ENCODE measurements around the gene ZNF23. TPM values are rescaled to one million over a fixed set of nuclear protein-coding genes. Genes with fewer than 3 reads are reported as not detected.

The ZNF23 gene
- total RNA-seq, 4 donors from 2014 or later, result 2.4 to 12.8 (median 7.5) TPM

GRCh38 chr16:71448274-71448866 lies 13.7 kb downstream of the ZNF23 start:
- H3K4me3 ChIP-seq, result no peak overlapping the region
- no peak for TF ChIP-seq POLR2A (IDR thresholded peaks at IDR 0.05)
- TF ChIP-seq, protein P1, sequence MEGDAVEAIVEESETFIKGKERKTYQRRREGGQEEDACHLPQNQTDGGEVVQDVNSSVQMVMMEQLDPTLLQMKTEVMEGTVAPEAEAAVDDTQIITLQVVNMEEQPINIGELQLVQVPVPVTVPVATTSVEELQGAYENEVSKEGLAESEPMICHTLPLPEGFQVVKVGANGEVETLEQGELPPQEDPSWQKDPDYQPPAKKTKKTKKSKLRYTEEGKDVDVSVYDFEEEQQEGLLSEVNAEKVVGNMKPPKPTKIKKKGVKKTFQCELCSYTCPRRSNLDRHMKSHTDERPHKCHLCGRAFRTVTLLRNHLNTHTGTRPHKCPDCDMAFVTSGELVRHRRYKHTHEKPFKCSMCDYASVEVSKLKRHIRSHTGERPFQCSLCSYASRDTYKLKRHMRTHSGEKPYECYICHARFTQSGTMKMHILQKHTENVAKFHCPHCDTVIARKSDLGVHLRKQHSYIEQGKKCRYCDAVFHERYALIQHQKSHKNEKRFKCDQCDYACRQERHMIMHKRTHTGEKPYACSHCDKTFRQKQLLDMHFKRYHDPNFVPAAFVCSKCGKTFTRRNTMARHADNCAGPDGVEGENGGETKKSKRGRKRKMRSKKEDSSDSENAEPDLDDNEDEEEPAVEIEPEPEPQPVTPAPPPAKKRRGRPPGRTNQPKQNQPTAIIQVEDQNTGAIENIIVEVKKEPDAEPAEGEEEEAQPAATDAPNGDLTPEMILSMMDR (IDR thresholded peaks at IDR 0.05), result no peak
- peaks cover 0 to 90% of the 10 kb centered on the region in 2 donors for H3K9me3 ChIP-seq
- DNase-seq, result no peak
- H3K36me3 ChIP-seq, result no peaks in the 10 kb centered on the region
- intact Hi-C loops (cut with DNase I; ENCODE audit: low total_unique reads), result no loop called here
- H3K27ac ChIP-seq, result no peak overlapping the region
- no peaks in the 10 kb centered on the region for H3K27me3 ChIP-seq
- no peaks in the 10 kb centered on the region for H3K4me1 ChIP-seq

DNA sequence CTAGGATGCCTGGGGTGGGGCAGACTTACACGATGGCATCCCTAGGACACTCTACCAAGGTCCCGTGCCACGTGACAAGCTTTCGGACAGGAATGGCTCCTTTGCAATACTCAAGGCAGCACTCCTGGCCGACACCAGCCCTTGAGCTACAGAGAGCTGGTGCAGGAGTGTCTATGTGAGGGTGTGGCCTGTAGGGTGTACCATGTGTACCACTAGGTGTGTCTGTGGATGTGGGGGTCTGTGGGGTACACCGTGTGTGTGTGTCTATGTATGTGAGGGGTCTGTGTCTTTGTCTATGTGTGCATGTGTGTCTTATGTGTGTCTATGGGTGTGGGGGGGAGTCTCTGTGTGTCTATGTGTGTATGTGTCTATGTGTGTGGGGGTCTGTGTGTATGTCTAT lies 18.3 kb downstream of the ZNF23 start:
- Histone ChIP-seq H3K27ac (no peak overlapping the region), H3K36me3 (no peaks in the 10 kb centered on the region), H3K4me3 (no peak overlapping the region), H3K9me3 (peaks cover 0 to 48% of the 10 kb centered on the region in 2 donors), H3K27me3 (no peaks in the 10 kb centered on the region), H3K4me1 (no peaks in the 10 kb centered on the region)
- no peak for DNase-seq
- TF ChIP-seq POLR2A (IDR thresholded peaks at IDR 0.05), result no peak
- TF ChIP-seq, protein P1 (IDR thresholded peaks at IDR 0.05), result no peak
- intact Hi-C loops (cut with DNase I; ENCODE audit: low total_unique reads), result no loop called here

GRCh38 chr16:71442051-71442440 lies 20.0 kb downstream of the ZNF23 start, which contains the start of gene TLE7:
Gene TLE7, minus strand, starts transcription at chr16:71442054. Its CDS starts 8,730 bp downstream, at chr16:71433324.
- Histone ChIP-seq H3K9me3 (peaks cover 0 to 31% of the 10 kb centered on the region in 2 donors), H3K27ac (no peak within 1 kb of the TSS), H3K27me3 (no peaks in the 10 kb centered on the region), H3K36me3 (no peaks in the 10 kb centered on the region), H3K4me1 (no peaks in the 10 kb centered on the region), H3K4me3 (no peak within 1 kb of the TSS)
- intact Hi-C loops (cut with DNase I; ENCODE audit: low total_unique reads), result no loop called here
- TF ChIP-seq POLR2A (IDR thresholded peaks at IDR 0.05), result no peak
- TF ChIP-seq, protein P1 (IDR thresholded peaks at IDR 0.05), result no peak
- DNase-seq, result no peak

DNA sequence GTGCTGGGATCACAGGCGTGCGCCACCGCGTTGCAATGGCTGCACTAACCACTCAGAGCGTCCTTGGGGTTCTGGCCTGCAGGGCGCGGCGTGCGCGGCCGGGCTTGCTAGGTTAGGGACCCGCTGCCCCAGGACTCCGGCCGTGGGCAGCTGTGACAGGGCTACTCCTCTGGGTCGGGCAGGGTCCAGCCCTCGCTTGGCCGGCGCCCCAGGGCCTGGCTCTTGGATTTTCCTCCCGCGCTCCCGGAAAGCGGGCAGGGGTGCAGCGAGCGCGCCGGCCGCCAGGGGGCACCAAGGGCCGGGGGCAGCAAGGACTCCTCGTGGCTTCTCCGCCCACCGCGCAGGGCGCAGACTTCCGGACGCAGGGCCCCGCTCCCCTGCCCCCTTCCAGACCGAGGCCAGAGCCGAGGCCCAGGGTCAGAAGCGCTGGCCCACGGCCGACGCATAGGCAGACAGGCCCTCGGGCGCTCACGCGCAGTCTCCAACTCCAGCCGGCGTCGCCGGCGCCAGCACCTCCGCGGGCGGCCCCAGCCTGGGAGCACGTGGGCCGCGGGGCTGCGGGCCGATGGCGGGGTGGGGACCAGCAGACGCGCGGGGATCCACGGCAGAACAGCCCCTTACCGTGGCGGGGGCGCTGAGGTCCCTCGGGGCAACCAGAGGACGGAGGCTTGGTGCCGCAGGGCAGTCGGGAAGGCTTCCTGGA lies 20.5 kb downstream of the ZNF23 start:
- no peak for TF ChIP-seq POLR2A (IDR thresholded peaks at IDR 0.05)
- TF ChIP-seq, protein P1 (IDR thresholded peaks at IDR 0.05), result no peak
- H3K4me3 ChIP-seq, result no peak overlapping the region
- no peaks in the 10 kb centered on the region for H3K36me3 ChIP-seq
- H3K9me3 ChIP-seq, result peaks cover 0 to 26% of the 10 kb centered on the region in 2 donors
- H3K27ac ChIP-seq, result no peak overlapping the region
- H3K4me1 ChIP-seq, result no peaks in the 10 kb centered on the region
- H3K27me3 ChIP-seq, result no peaks in the 10 kb centered on the region
- DNase-seq, result no peak
- intact Hi-C loops (cut with DNase I; ENCODE audit: low total_unique reads), result no loop called here

DNA sequence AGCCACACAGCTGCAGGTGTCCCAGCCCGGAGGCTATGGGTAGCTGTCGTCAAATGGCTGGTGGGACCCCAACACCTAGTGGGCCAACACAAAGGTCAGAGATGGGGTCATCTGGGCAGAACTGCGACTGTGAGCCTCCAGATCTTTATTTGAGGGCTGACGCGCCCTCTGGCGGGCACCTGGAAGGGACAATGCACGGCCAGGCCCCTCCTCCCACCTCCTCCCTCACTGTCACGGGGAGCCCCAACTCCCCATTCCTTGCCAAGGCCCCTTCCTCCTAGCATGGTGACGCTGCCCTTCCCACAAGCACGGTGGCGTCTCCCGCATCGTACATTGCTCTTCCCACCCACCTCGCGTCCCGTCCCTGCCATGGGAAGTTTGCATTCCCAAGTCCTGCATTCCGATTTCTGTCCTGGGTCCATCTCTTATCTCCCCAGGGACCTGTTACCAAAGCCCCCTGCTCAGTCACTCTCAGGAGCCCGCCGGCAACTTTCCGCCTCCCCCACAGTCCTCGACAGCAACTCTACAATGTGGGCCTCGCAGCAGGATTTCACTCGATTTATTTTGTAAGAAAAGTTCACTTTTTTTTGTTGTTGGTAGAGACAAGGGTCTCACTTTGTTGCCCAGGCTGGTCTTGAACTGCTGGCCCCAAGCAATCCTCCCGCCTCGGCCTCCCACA lies 21.2 kb downstream of the ZNF23 start:
- H3K4me1 ChIP-seq, result no peaks in the 10 kb centered on the region
- intact Hi-C loops (cut with DNase I; ENCODE audit: low total_unique reads), result no loop called here
- TF ChIP-seq, protein P1 (IDR thresholded peaks at IDR 0.05), result no peak
- TF ChIP-seq POLR2A (IDR thresholded peaks at IDR 0.05), result no peak
- H3K27ac ChIP-seq, result no peak overlapping the region
- no peak overlapping the region for H3K4me3 ChIP-seq
- H3K36me3 ChIP-seq, result no peaks in the 10 kb centered on the region
- no peaks in the 10 kb centered on the region for H3K27me3 ChIP-seq
- no peak for DNase-seq
- H3K9me3 ChIP-seq, result peaks cover 0 to 19% of the 10 kb centered on the region in 2 donors
